Stimulated activated CD4-positive, alpha-beta T cell treated with anti-CD3 and anti-CD28 coated beads, TNF-alpha, amount 100 ng/mL, for 1 hour (primary cell): Measurements from ENCODE around the gene ATP6V1G1.
"Not testable (repeated sequence)": the region's sequence is repeated elsewhere in the genome, so short reads cannot be mapped to it uniquely, and the experiment has no call there.

Source experiments
- DNase-seq, 3 donors: peaks; one replicate each; pipeline ENCODE4 v3.0.0-alpha.2; 2020; ENCODE audit warnings: low read depth in 3 of 3, low spot score in 1 of 3

The ATP6V1G1 gene

GRCh38 chr9:114587345-114588202 lies at the start of gene ATP6V1G1:
ATP6V1G1 (plus strand) TSS chr9:114587769; CDS start chr9:114587839, 70 bp downstream.
- peak; percentile 95 to 97 (median 96) for DNase-seq

- no peak for DNase-seq
Measured at GRCh38 chr9:114538241-114538640, 49.3 kb upstream of the ATP6V1G1 start.

- no peak for DNase-seq
Measured at GRCh38 chr9:114539701-114540380, 47.7 kb upstream of the ATP6V1G1 start.

- DNase-seq = no peak
Measured at GRCh38 chr9:114545055-114545454, 42.5 kb upstream of the ATP6V1G1 start.

- no peak for DNase-seq
Measured at GRCh38 chr9:114546851-114547250, 40.7 kb upstream of the ATP6V1G1 start.

- DNase-seq = no peak
Measured at GRCh38 chr9:114549697-114550330, 37.8 kb upstream of the ATP6V1G1 start.

GRCh38 chr9:114551750-114552685 lies 35.6 kb upstream of the ATP6V1G1 start:
- DNase-seq = no peak

- DNase-seq = no peak
Measured at GRCh38 chr9:114552706-114553105, 34.9 kb upstream of the ATP6V1G1 start.

- DNase-seq = no peak
Measured at GRCh38 chr9:114553202-114553601, 34.4 kb upstream of the ATP6V1G1 start.

GRCh38 chr9:114555696-114556095 lies 31.9 kb upstream of the ATP6V1G1 start:
- DNase-seq = no peak

- no peak for DNase-seq
Measured at GRCh38 chr9:114558027-114558675, 29.4 kb upstream of the ATP6V1G1 start.

- DNase-seq = no peak
Measured at GRCh38 chr9:114559830-114560513, 27.6 kb upstream of the ATP6V1G1 start.

- no peak for DNase-seq
Measured at GRCh38 chr9:114560956-114561355, 26.6 kb upstream of the ATP6V1G1 start.

- DNase-seq = no peak
Measured at GRCh38 chr9:114561771-114562170, 25.8 kb upstream of the ATP6V1G1 start.

GRCh38 chr9:114565204-114565603 lies 22.4 kb upstream of the ATP6V1G1 start:
- DNase-seq = no peak

GRCh38 chr9:114570742-114571141 lies 16.8 kb upstream of the ATP6V1G1 start:
- no peak for DNase-seq

- no peak for DNase-seq
Measured at GRCh38 chr9:114571391-114571790, 16.2 kb upstream of the ATP6V1G1 start.

- DNase-seq = no peak
Measured at GRCh38 chr9:114572199-114572598, 15.4 kb upstream of the ATP6V1G1 start.

GRCh38 chr9:114574438-114574837 lies 13.1 kb upstream of the ATP6V1G1 start:
- no peak for DNase-seq

GRCh38 chr9:114576779-114577178 lies 10.8 kb upstream of the ATP6V1G1 start:
- not testable (repeated sequence) for DNase-seq
